ENCODE data around the gene SNX1. TPM values are rescaled to one million over a fixed set of nuclear protein-coding genes. Genes with fewer than 3 reads are reported as not detected.
A peak's percentile ranks its signal among the peaks of the same experiment; 100 is the strongest.

SNX1 gene
- total and polyA plus RNA-seq, 2 of the 13 experiments (the other 11 are each of a cell fraction or from before 2014, with no cell fraction given), result 29.3 to 60.1 TPM

- TF ChIP-seq SAP130 (CRISPR knock-in tag; IDR thresholded peaks at IDR 0.05; ENCODE audit: low read depth) (peak; percentile 69), HNF1B (CRISPR knock-in tag; IDR thresholded peaks at IDR 0.05) (peak; percentile 85), PPARG (CRISPR knock-in tag; conservative IDR thresholded peaks at IDR 0.05) (no peak), FOXA1 (IDR thresholded peaks at IDR 0.05) (no peak), FOXA1 (CRISPR knock-in tag; IDR thresholded peaks at IDR 0.05) (no peak), ARID4A (CRISPR knock-in tag; IDR thresholded peaks at IDR 0.05; ENCODE audit: borderline replicate concordance) (peak; percentile 47; the same call in 1 of the 2 replicates), SALL2 (CRISPR knock-in tag; IDR thresholded peaks at IDR 0.05) (peak; percentile 45; the same call in 1 of the 2 replicates), ETV5 (CRISPR knock-in tag; IDR thresholded peaks at IDR 0.05; ENCODE audit: borderline replicate concordance) (peak; percentile 31; the same call in 1 of the 2 replicates), ZNF770 (CRISPR knock-in tag; IDR thresholded peaks at IDR 0.05) (0 out of 2 replicates have a peak, but pooled peaks have one; percentile 27), ZNF563 (CRISPR knock-in tag; IDR thresholded peaks at IDR 0.05) (peak; percentile 14; the same call in 1 of the 2 replicates), ZNF501 (CRISPR knock-in tag; IDR thresholded peaks at IDR 0.05) (peak; percentile 77), ZNF10 (CRISPR knock-in tag; IDR thresholded peaks at IDR 0.05; ENCODE audit: borderline replicate concordance, low read depth) (no peak), PHF8 (CRISPR knock-in tag; IDR thresholded peaks at IDR 0.05) (0 out of 2 replicates have a peak, but pooled peaks have one; percentile 27), HMGXB4 (CRISPR knock-in tag; IDR thresholded peaks at IDR 0.05; ENCODE audit: borderline replicate concordance in 1 of 2, low read depth in 1 of 2) (peak; percentile 67 to 86), HNRNPLL (IDR thresholded peaks at IDR 0.05; ENCODE audit: low read depth, low read length, poor library complexity, severe bottlenecking) (peak; percentile 27), ZFX (CRISPR knock-in tag; IDR thresholded peaks at IDR 0.05; ENCODE audit: low read depth) (peak; percentile 87), GTF2F1 (IDR thresholded peaks at IDR 0.05; ENCODE audit: low read length) (no peak)
- TF ChIP-seq, protein P1, sequence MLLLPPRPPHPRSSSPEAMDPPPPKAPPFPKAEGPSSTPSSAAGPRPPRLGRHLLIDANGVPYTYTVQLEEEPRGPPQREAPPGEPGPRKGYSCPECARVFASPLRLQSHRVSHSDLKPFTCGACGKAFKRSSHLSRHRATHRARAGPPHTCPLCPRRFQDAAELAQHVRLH (CRISPR knock-in tag; IDR thresholded peaks at IDR 0.05; ENCODE audit: borderline replicate concordance, low read depth), result peak; percentile 47; the same call in 1 of the 2 replicates
Measured at GRCh38 chr15:64153480-64154367, 57.9 kb downstream of the SNX1 start (continued).

Measured in HepG2 (cell line).